SH-SY5Y (cell line): ENCODE measurements around the gene MORF4L2.

Experiments
- GATA2 ChIP-seq: IDR thresholded peaks from 2 replicates; pipeline ENCODE4 v1.6.1; 2011; ENCODE audit warnings: mild to moderate bottlenecking, low read depth, low read length
- GATA3 ChIP-seq: IDR thresholded peaks from 2 replicates; pipeline ENCODE4 v1.6.1; 2011; ENCODE audit warnings: low read depth, mild to moderate bottlenecking, low read length, moderate library complexity

MORF4L2 gene

DNA sequence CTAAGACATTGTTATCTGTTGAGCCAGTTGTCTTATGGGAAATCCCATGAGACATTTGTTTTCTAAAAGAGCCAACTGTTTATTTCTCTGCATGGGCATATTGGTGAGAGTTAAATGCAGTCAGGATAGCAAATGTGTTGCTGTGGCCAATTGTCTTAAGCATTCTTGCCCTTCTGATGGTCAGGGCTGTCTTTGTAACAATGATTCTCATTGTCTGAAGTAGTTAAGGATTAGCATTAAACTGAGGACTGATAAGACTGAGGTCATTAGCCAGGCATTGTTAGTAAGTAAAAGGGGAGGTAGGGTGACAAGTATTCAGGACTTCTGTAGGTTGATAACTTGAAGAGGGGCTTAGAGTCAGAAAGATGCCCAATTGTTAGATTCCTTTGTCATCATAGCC, 11.2 kb upstream of the MORF4L2 start:
- TF ChIP-seq GATA2 (no peak), GATA3 (no peak)

DNA sequence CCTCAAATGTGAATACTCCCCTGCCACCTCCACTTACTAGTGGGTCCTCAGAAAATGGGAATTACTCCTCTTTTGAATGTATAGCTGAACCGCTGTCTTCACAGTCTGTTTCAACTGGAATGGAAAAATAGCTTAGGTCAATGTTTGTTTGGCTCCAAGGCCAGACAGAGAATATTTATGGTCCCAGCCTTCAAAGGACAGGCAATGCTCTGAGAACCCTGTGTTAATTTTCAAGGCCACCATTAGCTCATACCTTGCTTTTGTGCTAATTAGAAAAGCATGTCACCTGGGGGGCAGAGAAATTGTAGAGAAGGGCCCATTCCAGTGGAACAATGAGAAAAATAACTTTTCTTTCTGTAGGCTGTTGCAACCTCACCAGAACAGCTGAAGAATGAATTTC, 4.6 kb upstream of the MORF4L2 start:
- TF ChIP-seq GATA3 (no peak), GATA2 (no peak)

DNA sequence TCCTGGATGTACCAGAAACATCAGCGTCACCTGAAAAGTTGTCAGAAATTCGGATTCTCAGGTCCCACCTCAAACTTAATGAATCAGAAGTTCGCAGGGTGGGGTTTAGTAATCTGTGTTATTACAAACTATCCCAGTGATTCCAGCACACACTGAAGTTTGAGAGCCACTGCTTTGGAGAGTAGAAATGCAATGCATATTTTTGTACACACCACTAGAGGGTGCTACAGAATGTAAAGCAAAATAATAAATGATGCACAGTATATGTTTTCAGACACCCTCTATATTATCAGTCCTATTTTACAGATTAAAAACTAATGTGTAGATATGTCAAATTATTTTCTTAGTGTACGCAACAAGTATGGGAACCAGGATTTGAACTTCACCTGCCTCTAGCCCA, 2.4 kb upstream of the MORF4L2 start:
- TF ChIP-seq GATA3, result no peak
- TF ChIP-seq GATA2, result no peak

DNA sequence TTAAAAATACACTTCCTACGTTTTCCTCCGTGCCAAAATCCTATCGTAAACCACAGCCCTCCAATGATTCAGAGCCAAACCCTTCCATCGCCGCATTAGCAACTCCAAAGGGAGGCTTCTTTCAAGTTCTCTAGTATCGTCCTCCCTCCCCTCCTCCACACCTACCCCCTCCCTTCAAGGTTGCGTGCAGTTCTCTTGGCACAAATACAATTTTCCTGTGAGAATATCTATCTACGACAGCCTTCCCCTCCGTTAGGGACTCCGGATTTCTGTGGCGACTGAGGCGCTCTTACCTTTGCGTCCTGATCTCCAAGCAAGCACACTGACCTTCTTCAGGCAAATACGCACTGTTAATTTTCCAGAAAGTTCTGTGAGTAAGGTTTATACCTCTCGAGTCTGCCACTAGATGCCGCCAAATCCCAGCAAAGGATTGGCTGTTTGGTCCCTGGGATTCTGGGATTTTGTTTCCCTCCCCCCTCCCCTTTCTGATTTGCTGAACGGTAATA, 1.2 kb upstream of the MORF4L2 start:
- TF ChIP-seq GATA3 (no peak), GATA2 (no peak)

DNA sequence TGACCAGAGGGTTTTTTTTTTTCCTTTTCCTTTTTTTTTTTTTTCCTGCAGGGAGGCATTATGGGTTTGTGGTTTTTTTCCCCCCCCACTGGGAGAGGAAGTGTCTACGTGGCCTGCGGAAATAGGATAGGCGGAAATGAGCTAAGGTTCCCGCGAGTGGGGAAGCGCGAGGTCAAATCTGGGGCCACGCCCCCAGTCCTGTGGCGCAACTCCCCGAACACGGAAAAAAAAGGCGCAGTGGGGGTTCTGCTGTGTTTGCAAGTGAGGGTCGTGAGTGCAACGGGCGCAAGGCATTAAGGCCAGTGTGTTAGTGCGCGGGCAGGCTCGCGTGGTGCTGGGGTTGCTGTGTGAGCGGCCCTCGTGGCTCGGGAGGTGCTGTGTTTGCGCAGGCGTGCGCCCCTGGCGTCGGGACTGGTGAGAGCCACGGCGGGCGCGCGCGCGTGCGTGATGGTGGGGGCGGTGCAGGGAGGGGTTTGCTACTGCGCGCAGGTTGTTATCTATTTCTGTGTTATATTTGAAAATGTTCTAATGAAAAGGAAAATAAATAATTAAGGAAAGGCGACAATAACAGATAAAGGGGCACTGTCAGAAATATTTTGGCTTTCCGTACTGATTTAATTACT, 685 bp upstream of the MORF4L2 start:
- TF ChIP-seq GATA3, result no peak
- TF ChIP-seq GATA2, result no peak

DNA sequence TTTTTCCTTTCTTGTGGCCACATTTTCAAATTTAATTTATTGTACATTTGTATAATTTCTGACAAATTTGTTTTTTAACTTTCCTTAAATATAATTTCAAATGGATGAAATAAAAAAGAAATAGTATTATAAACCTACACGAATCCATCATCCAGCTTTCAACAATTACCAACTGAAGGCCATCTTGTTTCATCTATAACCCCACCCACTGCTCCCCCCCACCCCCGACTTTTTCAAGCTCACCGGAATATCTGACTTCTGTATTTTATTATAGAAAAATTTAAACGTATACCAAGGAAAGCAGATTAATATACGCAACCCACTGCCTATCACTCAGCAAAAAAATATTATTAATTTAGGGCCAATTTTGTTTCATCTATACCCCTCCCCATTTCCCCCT, 1.1 kb downstream of the MORF4L2 start:
- TF ChIP-seq GATA3 (no peak), GATA2 (no peak)

DNA sequence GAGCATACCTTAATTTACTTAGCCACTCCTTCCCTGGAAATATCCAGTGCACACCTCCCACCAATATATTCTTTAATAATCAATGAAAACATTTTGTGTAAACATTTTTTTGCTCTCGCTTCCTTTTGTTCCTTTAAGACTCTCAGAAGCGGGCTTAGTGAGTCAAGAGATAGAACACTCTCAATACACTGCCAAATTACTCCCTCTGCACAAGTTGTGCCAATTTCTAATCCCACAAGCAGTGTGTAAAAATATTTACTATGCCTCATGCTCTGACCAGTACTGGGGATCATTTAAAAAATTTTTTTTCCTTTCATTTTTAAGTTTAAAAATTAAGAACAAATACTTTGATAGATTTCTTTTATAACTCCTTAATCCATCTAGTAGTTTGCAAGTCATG, 5.1 kb downstream of the MORF4L2 start:
- TF ChIP-seq GATA2 (no peak), GATA3 (no peak)

DNA sequence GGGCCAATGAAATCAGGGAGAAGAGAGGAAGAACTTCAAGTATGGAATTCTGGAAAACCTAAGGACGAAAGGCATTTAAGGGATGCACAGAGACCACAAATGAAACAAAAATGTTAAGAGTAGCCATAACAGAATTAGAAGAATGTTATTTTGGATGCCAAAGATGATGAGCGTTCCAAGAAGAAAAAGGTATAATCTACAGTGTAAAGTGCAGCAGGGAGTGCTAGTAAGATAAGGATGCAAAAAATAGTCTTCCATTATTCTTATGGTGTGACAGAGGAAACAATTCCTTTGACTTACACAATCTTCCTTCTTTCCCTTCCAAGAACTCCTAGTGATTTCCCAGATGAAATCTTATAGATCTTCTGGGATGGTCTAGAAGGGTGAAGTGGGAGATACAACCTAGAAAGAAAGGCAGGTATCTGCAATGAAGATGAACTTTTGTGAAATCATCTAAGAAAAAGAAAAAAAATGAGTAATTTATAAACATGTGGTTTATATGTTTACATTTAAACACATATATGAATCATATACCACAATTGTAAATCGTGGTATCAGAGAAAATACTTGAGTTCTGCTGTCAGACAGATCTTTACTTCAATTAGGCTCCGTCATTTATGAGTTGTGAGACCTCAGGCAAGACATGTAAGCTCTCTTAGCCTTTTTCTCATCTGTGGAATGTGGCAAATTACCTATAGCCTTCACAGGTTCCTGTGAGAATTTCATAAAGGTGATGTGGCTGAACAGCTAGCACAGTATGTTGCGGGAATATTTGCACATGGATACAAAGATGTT, 8.1 kb downstream of the MORF4L2 start:
- TF ChIP-seq GATA2, result no peak
- no peak for TF ChIP-seq GATA3

DNA sequence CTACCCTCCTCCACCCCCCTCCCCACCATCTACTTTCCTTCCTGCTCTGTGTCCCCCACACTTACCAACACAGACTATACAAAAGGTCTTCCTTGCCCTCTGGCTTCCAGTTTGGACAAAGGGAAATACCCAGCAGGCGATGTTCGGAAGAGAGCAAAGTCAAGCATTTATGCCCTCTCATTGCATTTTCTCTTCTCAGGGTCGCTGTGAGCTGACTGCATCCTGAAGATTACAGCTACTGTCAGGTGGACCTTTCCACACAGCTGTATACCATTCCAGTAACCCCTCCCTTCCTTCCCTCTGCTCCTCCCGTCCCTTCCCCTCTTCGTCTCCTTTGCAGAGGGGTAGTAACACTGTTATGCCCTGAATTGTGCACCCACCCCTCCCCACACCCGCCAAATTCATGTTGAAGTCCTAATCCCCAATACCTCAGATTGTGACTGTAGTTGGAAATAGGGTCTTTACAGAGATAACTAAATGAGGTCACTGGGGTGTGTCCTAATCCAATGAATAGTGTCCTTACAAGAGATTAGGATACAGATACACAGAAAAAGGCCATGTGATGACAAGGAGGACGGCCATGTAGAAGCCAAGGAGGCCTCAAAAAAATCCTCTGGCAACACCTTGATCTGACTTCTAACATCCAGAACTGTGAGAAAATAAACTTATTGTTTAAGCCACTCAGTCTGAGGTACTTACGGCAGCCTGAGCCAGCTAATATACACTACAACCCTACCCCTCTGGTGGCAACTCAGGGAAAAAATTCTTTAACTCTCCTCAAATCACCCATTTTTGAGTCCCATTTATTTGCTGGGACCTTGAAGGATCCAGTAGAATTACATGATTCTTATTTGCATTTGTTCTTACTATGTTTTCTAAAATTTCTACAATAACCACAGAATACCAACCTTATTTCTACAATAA, 11.7 kb downstream of the MORF4L2 start:
- TF ChIP-seq GATA2, result no peak
- no peak for TF ChIP-seq GATA3

DNA sequence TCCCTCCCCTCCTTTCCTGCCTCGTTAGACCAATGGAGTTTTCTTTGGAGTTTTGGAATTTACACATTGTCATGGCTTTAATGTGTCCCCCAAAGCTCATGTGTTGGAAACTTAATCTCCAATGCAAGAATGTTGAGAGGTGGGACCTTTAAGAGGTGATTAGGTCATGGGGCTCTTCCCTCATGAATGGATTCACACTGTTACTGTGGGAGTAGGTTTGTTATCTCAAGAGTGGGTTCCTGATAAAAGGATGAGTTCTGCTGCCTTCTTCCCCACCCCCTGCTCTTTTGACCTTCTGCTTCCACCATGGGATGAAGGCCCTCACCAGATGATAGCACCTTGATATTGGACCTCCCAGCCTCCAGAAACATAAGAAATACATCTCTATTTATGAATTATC, 16.8 kb downstream of the MORF4L2 start:
- no peak for TF ChIP-seq GATA2
- TF ChIP-seq GATA3, result no peak

DNA sequence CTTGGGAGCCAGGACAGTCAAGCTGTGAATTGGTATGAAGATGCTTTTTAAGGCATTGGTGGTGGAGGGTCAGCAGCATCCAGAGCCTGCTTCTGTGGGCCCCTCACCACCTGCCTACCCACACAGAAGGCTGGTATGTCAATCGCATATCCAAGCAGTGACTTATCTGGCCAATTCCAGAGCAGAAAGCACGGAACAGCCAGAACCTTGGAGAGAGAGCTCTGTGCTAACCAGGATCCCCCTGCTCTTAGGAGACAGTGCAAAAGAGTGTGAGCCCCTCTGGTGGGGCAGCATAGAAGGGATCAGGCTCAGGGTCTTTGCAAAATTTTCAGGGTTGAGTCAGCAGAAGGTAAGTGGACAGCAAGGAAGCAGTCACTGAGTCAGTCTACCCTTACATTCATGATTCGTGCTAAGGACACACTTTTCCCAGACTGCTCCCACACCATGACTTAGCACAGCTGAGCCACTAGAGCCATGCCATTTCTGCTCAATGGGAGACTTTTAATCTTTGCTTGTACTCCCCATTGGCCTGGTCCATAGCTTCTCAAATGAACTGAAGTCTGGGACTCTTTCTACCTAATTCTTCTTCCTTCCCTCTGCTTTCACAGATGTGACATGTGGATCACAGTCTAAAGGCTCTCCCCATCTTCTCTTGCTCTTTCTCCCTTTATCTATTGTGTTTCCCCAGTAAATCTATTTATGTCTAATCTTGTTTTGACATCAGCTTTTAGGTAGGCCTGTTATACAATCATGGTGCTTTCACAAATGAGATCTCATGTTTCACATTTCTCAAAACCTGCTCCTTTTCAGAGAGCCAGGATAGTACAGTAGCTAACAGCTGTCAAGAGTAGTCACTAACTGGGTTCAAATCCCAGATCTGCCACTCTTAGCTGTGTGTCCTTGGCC, 20.0 kb downstream of the MORF4L2 start:
- TF ChIP-seq GATA3 (no peak), GATA2 (peak; percentile 11; the same call in 1 of the 2 replicates)

DNA sequence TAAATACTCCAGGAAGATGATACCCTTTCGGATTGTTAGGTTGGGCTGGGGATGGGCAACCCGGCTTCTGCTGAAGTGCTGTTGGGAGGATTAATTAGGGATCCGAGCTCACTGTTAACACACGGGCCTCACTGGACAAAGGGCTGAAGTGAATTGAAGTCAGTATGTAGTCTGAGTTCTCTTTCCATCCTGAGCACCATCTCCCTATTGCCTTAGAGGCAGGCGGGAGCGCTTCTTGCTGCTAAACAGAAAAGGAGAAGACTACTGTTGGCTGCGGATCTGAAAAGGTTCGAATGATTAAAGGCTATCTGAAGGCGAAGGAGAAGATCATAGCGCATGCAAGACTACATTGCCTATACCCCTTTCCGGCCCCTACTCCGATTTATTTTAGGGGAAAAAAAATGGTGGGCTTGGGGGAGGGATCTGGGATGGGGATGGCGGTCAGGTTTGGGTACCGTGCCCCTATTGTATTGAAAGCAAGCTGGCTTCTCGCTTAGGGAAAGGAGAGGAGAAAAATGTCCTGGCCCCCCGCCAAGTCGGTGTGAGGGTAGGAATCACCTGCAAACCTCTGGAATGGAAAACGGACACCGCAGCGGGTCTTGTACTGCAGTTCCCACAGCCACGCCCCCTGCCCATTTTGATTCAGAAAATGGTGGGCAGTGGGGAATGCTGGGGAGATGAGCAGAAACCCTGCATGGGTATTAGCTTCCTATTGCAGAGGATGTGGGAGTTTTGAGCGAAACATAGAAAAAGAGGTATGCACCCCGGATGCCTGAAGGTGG, 22.3 kb downstream of the MORF4L2 start:
- TF ChIP-seq GATA3 (no peak), GATA2 (no peak)

DNA sequence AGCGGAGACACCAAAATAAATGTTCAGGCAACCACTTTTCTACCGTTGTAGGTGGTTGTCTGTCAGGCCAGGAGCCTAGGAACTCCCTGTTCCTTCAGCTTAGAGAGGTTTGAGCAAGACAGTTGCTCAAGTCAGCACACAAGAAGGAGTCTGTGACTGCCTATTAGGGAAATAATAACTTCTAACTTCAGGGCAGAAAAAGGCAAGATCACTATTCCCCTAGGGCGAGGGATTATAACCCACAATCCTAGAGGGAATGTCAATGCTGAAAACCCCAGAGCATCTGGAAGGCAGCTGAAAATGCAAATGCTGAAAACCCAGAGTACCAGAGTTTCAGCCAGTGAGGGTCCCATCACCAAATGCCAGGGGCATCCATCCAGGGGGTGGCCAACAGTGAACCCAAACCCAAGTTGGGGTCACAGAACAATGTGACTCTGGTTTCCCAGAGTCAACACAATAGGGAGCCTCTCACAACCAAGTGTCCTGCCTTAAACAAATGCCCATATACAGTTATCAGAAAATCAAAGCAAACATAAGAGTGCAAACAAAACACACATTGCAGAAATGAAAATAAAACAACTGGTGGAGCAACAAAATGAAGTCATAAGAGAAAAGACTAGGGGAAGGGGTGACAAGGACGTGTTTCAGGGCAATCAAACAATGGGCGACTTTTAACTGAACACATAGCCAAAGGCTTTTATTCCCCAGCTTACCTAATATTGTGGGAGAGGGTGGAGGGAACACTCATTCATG, 27.6 kb downstream of the MORF4L2 start:
- TF ChIP-seq GATA2 (no peak), GATA3 (no peak)
